Neuronal stem cell (in vitro differentiated cells): ENCODE measurements around the gene FCHO1.
A peak's percentile ranks its signal among the peaks of the same experiment; 100 is the strongest.
"Not testable (repeated sequence)": the region's sequence is repeated elsewhere in the genome, so short reads cannot be mapped to it uniquely, and the experiment has no call there.

Experiments used
- DNase-seq: peaks from one replicate; pipeline ENCODE4 v3.0.0-alpha.2; 2013; ENCODE audit warnings: low spot score
- H2AFZ ChIP-seq: one replicate; pipeline ENCODE4 v1.6.1; 2013; ENCODE audit warnings: mild to moderate bottlenecking, low read length, inconsistent platforms
- H2AK5ac ChIP-seq: 2 replicates; pipeline ENCODE4 v1.6.1; 2013; ENCODE audit warnings: low read depth, mild to moderate bottlenecking, inconsistent platforms, low read length, moderate library complexity, mixed read lengths
- H2BK120ac ChIP-seq: 2 replicates; pipeline ENCODE4 v1.6.1; 2013; ENCODE audit warnings: low read depth, mild to moderate bottlenecking, inconsistent platforms, low read length, moderate library complexity, mixed read lengths
- H2BK12ac ChIP-seq: one replicate; pipeline ENCODE4 v1.6.1; 2013; ENCODE audit warnings: low read length, inconsistent platforms
- H2BK15ac ChIP-seq: 2 replicates; pipeline ENCODE4 v1.6.1; 2013; ENCODE audit warnings: mild to moderate bottlenecking, low read length, inconsistent platforms, mixed read lengths
- H2BK5ac ChIP-seq: one replicate; pipeline ENCODE4 v1.6.1; 2013; ENCODE audit warnings: inconsistent platforms, mild to moderate bottlenecking, low read length, moderate library complexity
- H3K14ac ChIP-seq: one replicate; pipeline ENCODE4 v1.6.1; 2013; ENCODE audit warnings: low read length, inconsistent platforms
- H3K18ac ChIP-seq: 2 replicates; pipeline ENCODE4 v1.6.1; 2013; ENCODE audit warnings: low read length, inconsistent platforms
- H3K23ac ChIP-seq: 2 replicates; pipeline ENCODE4 v1.6.1; 2013; ENCODE audit warnings: low read depth, mild to moderate bottlenecking, mixed read lengths, low read length, inconsistent platforms; ENCODE audit not compliant: poor library complexity
- H3K27ac ChIP-seq: replicated peaks from 3 replicates; pipeline ENCODE4 v1.5.1; 2013; ENCODE audit warnings: low read length, inconsistent platforms
- H3K27me3 ChIP-seq, 3 experiments: 2 replicates each; pipeline ENCODE4 v1.6.1; 2013; ENCODE audit warnings: low read length in 3 of 3, mild to moderate bottlenecking in 2 of 3, inconsistent platforms in 1 of 3, low read depth in 1 of 3, mixed read lengths in 1 of 3, moderate library complexity in 1 of 3; ENCODE audit not compliant: control insufficient read depth in 3 of 3, insufficient read depth in 3 of 3
- H3K36me3 ChIP-seq, 2 donors: replicated peaks in 1 of 2; 2 replicates each; pipeline ENCODE4 v1.6.1; 2013; ENCODE audit warnings: low read length in 2 of 2; ENCODE audit not compliant: control insufficient read depth in 2 of 2, insufficient read depth in 2 of 2
- H3K4ac ChIP-seq: 2 replicates; pipeline ENCODE4 v1.6.1; 2013; ENCODE audit warnings: inconsistent platforms, mild to moderate bottlenecking, low read length, moderate library complexity
- H3K4me1 ChIP-seq, 2 donors: 1 replicate in 1 of 2; 2 replicates in 1 of 2; pipeline ENCODE4 v1.6.1; 2013; ENCODE audit warnings: low read length in 2 of 2, low read depth in 1 of 2; ENCODE audit not compliant: control insufficient read depth in 2 of 2, insufficient read depth in 1 of 2
- H3K4me2 ChIP-seq: one replicate; pipeline ENCODE4 v1.6.1; 2013; ENCODE audit warnings: mild to moderate bottlenecking, low read length, inconsistent platforms; ENCODE audit not compliant: insufficient read depth, poor library complexity, severe bottlenecking
- H3K4me3 ChIP-seq, 2 donors: 2 replicates each; pipeline ENCODE4 v1.5.1; 2013; ENCODE audit warnings: low read length in 2 of 2, mild to moderate bottlenecking in 2 of 2, inconsistent platforms in 1 of 2, moderate library complexity in 1 of 2
- H3K79me1 ChIP-seq: one replicate; pipeline ENCODE4 v1.6.1; 2013; ENCODE audit warnings: low read depth, mild to moderate bottlenecking, inconsistent platforms, low read length, moderate library complexity
- H3K9ac ChIP-seq: one replicate; pipeline ENCODE4 v1.6.1; 2013; ENCODE audit warnings: mild to moderate bottlenecking, low read depth, low read length, inconsistent platforms; ENCODE audit not compliant: poor library complexity
- H3K9me3 ChIP-seq, 2 donors: replicated peaks in 1 of 2; 2 replicates each; pipeline versions ENCODE3 to v1.6.1; 2013; ENCODE audit warnings: low read length in 2 of 2, mild to moderate bottlenecking in 2 of 2, inconsistent platforms in 1 of 2, low read depth in 1 of 2, mixed read lengths in 1 of 2, moderate library complexity in 1 of 2; ENCODE audit not compliant: control insufficient read depth in 2 of 2, insufficient read depth in 1 of 2
- H4K8ac ChIP-seq: one replicate; pipeline ENCODE4 v1.6.1; 2013; ENCODE audit warnings: low read depth, mild to moderate bottlenecking, inconsistent platforms, low read length, moderate library complexity
- H4K91ac ChIP-seq: one replicate; pipeline ENCODE4 v1.6.1; 2013; ENCODE audit warnings: low read length, low read depth, mild to moderate bottlenecking, inconsistent platforms; ENCODE audit not compliant: poor library complexity
- WGBS, 2 donors: extraction: QIAGEN DNeasy Blood & Tissue Kit; methylation state at CpG; one replicate each; pipeline ENCODE4 v1.1.7; 2013; ENCODE audit warnings: missing lambda C conversion rate in 2 of 2, mixed read lengths in 1 of 2; ENCODE audit not compliant: insufficient read length in 2 of 2, insufficient replicate concordance in 1 of 2; ENCODE audit errors: extremely low coverage in 2 of 2; 5-methylcytosine and 5-hydroxymethylcytosine counted together

Gene FCHO1

DNA sequence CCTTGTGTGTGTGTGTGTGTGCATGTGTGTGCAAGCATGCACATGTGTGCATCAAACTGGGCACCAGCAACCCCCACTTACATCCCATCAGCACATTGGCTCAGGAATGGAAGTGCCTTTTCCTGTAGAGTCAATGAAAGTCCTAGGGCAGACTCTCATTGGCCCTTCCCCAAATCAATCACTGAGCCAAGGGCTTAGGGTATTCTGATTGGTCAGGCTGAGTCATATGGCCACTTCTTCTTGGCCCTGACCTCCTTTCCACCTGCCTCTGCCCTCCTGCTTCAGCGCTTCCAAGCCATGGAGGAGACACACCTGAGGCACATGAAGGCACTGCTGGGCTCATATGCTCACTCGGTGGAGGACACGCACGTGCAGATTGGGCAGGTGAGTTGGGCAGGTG, 20.9 kb downstream of the FCHO1 start:
- Histone ChIP-seq H2BK15ac (no peak overlapping the region), H3K9ac (no peak overlapping the region), H4K91ac (no peak overlapping the region), H4K8ac (no peak overlapping the region), H2AK5ac (no peak overlapping the region), H2BK5ac (no peak overlapping the region), H3K79me1 (no peaks in the 10 kb centered on the region), H3K4me1 (no peaks in the 10 kb centered on the region), H3K27me3 (no peaks in the 10 kb centered on the region), H3K4ac (no peak overlapping the region), H3K4me2 (no peak overlapping the region), H2BK12ac (no peak overlapping the region), H3K18ac (no peak overlapping the region), H2AFZ (no peak overlapping the region), H3K36me3 (peaks cover 0 to 3% of the 10 kb centered on the region in 2 donors), H3K27ac (no peak overlapping the region), H3K23ac (no peak overlapping the region), H2BK120ac (no peak overlapping the region), H3K14ac (no peak overlapping the region), H3K9me3 (peaks cover 0 to 2% of the 10 kb centered on the region in 2 donors), H3K4me3 (no peak overlapping the region)
- no CpG with 5 or more reads among the region's 4 CpGs for WGBS, 2 donors
- DNase-seq = no peak

DNA sequence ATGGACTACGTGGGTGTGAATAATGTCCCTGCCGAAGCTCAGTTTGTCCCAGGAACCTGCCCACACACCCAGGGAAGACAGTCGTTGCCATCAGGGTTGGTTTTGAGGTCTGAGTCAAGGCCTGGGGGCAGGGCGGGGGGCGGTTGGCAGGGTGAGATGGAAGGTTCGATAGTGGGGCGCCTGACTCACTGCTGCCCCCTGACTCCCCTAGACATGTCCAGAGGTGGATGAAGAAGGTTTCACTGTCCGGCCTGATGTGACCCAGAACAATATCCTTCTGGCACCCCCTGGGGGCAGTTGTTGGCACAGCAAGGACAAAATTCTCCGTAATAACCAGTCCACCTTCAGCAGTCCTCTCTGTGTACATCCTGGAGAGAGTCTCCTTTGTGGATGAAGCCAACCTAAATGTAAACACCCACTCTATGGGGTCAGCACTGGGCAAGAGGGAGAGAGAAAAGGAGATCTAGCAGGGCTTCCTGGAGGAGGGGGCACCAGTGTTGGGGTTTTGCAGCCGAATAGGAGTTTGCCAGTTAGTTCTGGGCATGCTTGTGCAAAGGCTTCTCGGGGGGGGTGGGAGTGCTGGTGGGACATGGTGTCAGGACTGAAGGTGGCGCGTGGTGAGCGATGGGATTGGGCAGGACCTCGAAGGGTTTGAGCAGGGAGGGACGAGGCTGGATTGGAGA, 24.1 kb downstream of the FCHO1 start:
- H3K18ac ChIP-seq = peak overlapping the region; percentile 20
- H2BK15ac ChIP-seq = no peak overlapping the region
- no peak overlapping the region for H3K4me2 ChIP-seq
- no peak overlapping the region for H3K9ac ChIP-seq
- WGBS, 2 donors = no CpG with 5 or more reads among the region's 16 CpGs
- DNase-seq = peak; percentile 59
- peaks cover 2% of the 10 kb centered on the region for H3K79me1 ChIP-seq
- H2BK120ac ChIP-seq = no peak overlapping the region
- H2AK5ac ChIP-seq = peak overlapping the region; percentile 91
- H3K27me3 ChIP-seq = no peaks in the 10 kb centered on the region
- no peak overlapping the region for H3K4me3 ChIP-seq
- peaks cover 5 to 14% of the 10 kb centered on the region in 2 donors for H3K4me1 ChIP-seq
- H3K23ac ChIP-seq = no peak overlapping the region
- peak overlapping the region; percentile 11 for H2BK5ac ChIP-seq
- H2BK12ac ChIP-seq = no peak overlapping the region
- H2AFZ ChIP-seq = peak overlapping the region; percentile 47
- peaks cover 0 to 2% of the 10 kb centered on the region in 2 donors for H3K9me3 ChIP-seq
- peaks cover 0 to 3% of the 10 kb centered on the region in 2 donors for H3K36me3 ChIP-seq
- no peak overlapping the region for H3K14ac ChIP-seq
- no peak overlapping the region for H3K4ac ChIP-seq
- no peak overlapping the region for H4K8ac ChIP-seq
- H3K27ac ChIP-seq = no peak overlapping the region
- H4K91ac ChIP-seq = no peak overlapping the region

- Histone ChIP-seq H3K27ac (no peak overlapping the region), H3K36me3 (peaks cover 0 to 3% of the 10 kb centered on the region in 2 donors), H3K4ac (no peak overlapping the region), H3K79me1 (peaks cover 2% of the 10 kb centered on the region), H3K4me2 (no peak overlapping the region), H4K8ac (no peak overlapping the region), H3K9me3 (peaks cover 0 to 2% of the 10 kb centered on the region in 2 donors), H3K9ac (no peak overlapping the region), H3K4me3 (peak overlapping the region in 1 of 2 donors; percentile 7), H3K27me3 (no peaks in the 10 kb centered on the region), H2BK5ac (no peak overlapping the region), H2AK5ac (peak overlapping the region; percentile 9), H2BK15ac (peak overlapping the region; percentile 12), H4K91ac (no peak overlapping the region), H2AFZ (no peak overlapping the region), H3K18ac (no peak overlapping the region), H3K14ac (no peak overlapping the region), H2BK120ac (no peak overlapping the region), H3K4me1 (peaks cover 5 to 14% of the 10 kb centered on the region in 2 donors), H2BK12ac (no peak overlapping the region), H3K23ac (no peak overlapping the region)
- DNase-seq = no peak
- no CpG with 5 or more reads among the region's 27 CpGs for WGBS, 2 donors
Observed at GRCh38 chr19:17775991-17776803, 24.9 kb downstream of the FCHO1 start.

GRCh38 chr19:17777840-17778239, 26.6 kb downstream of the FCHO1 start:
- not testable (repeated sequence) for H3K4ac ChIP-seq, H3K36me3 ChIP-seq, H3K4me2 ChIP-seq, H3K14ac ChIP-seq, H2BK120ac ChIP-seq, H3K79me1 ChIP-seq, H4K8ac ChIP-seq, H2AFZ ChIP-seq, H4K91ac ChIP-seq, H2BK5ac ChIP-seq, H3K9me3 ChIP-seq, H2BK12ac ChIP-seq, H3K27me3 ChIP-seq, H3K27ac ChIP-seq, DNase-seq, H2AK5ac ChIP-seq, H2BK15ac ChIP-seq, H3K4me3 ChIP-seq, H3K9ac ChIP-seq
- Histone ChIP-seq H3K18ac (peak overlapping the region; percentile 71), H3K23ac (peak overlapping the region; percentile 95), H3K4me1 (peaks cover 5 to 14% of the 10 kb centered on the region in 2 donors)
- no CpG with 5 or more reads among the region's 10 CpGs for WGBS, 2 donors
